SU-DHL-6 (cell line): Measurements from ENCODE around the gene TRIM3.

Experiments
- H2AFZ ChIP-seq: fragments of 200-600 bp; sonication (generic); 2 replicates; pipeline ENCODE4 v1.6.1; 2014; ENCODE audit warnings: low read depth, mild to moderate bottlenecking, moderate library complexity, mixed read lengths, antibody characterized with exemption, low read length; ENCODE audit not compliant: severe bottlenecking
- H3F3A ChIP-seq: fragments of 200-600 bp; shearing (Covaris generic); 2 replicates; pipeline ENCODE4 v1.6.0; 2016; ENCODE audit warnings: antibody characterized with exemption, mild to moderate bottlenecking; ENCODE audit not compliant: insufficient read depth
- H3K27ac ChIP-seq: fragments of 200-600 bp; sonication (generic); 2 replicates; pipeline ENCODE4 v1.5.1; 2016; ENCODE audit warnings: low read depth, mild to moderate bottlenecking, low read length, moderate library complexity, mixed read lengths
- H3K27me3 ChIP-seq: fragments of 200-600 bp; sonication (generic), shearing (Covaris generic); 2 replicates; pipeline ENCODE4 v1.6.0; 2014; ENCODE audit warnings: mild to moderate bottlenecking, low read length
- H3K36me3 ChIP-seq: fragments of 200-600 bp; sonication (generic); 2 replicates; pipeline ENCODE4 v1.6.1; 2014; ENCODE audit warnings: mild to moderate bottlenecking, low read length, mixed read lengths
- H3K4me2 ChIP-seq: fragments of 300-600, 200-600 bp; shearing (Covaris generic), sonication (generic); 2 replicates; pipeline ENCODE4 v1.6.0; 2014; ENCODE audit warnings: low read length, low read depth, mild to moderate bottlenecking; ENCODE audit not compliant: poor library complexity, severe bottlenecking
- H3K4me3 ChIP-seq: fragments of 200-600 bp; sonication (generic); 2 replicates; pipeline ENCODE4 v1.5.1; 2014; ENCODE audit warnings: antibody characterized with exemption, low read length, mild to moderate bottlenecking, mixed read lengths; ENCODE audit not compliant: insufficient read depth, poor library complexity, severe bottlenecking
- H3K79me2 ChIP-seq: fragments of 200-600 bp; sonication (generic); 2 replicates; pipeline ENCODE4 v1.6.1; 2014; ENCODE audit warnings: mild to moderate bottlenecking, low read length, moderate library complexity; ENCODE audit not compliant: insufficient read depth
- H3K9ac ChIP-seq: fragments of 200-600 bp; sonication (generic); 2 replicates; pipeline ENCODE4 v1.7.0; 2014; ENCODE audit warnings: mild to moderate bottlenecking, low read length
- H3K9me2 ChIP-seq: fragments of 200-600 bp; sonication (generic); replicated peaks from 2 replicates; pipeline ENCODE4 v1.6.1; 2014; ENCODE audit warnings: low read length; ENCODE audit not compliant: insufficient read depth
- H3K9me3 ChIP-seq: fragments of 200-600 bp; sonication (generic); 2 replicates; pipeline ENCODE4 v1.6.1; 2014; ENCODE audit warnings: low read length, mixed read lengths; ENCODE audit not compliant: insufficient read depth
- H4K20me1 ChIP-seq: fragments of 200-600 bp; sonication (generic); 2 replicates; pipeline ENCODE4 v1.6.1; 2014; ENCODE audit warnings: low read depth, mild to moderate bottlenecking, antibody characterized with exemption, low read length, moderate library complexity, mixed read lengths
- EZH2phosphoT487 ChIP-seq: fragments of 200-600 bp; sonication (generic), shearing (Covaris generic); conservative IDR thresholded peaks from 2 replicates; pipeline ENCODE4 v1.6.1; 2018; ENCODE audit warnings: mild to moderate bottlenecking, antibody characterized with exemption, low read length, moderate library complexity, mixed read lengths
- TF ChIP-seq, protein P1 (sequence below): fragments of 200-600 bp; sonication (generic); IDR thresholded peaks from one replicate; pipeline ENCODE4 v1.5.1; 2017; ENCODE audit warnings: antibody characterized with exemption, mild to moderate bottlenecking, low read length, moderate library complexity; ENCODE audit not compliant: insufficient read depth, poor library complexity, severe bottlenecking

TRIM3 gene

DNA sequence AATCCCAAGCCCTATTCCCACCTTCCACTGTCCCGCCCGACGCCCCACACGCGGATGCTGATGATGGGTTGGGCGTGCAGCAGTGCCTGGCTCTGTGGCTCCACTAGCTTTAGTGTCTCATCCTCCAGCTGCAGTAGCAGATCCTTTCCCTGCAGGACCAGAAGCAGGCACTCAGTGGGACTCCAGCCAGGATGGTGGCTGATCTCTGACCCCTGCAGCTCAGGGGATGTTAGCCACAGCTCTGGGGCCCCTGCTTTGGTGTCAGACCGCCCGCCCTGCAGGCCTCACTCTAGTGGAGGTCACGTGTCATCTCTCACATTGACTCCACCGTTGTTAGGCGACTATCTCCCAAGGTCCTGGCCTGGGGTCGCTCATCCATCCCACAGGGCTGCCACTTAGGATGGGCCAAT, 71.7 kb downstream of the TRIM3 start:
- Histone ChIP-seq H3K27me3 (no peaks in the 10 kb centered on the region), H3K4me3 (no peak overlapping the region), H3K36me3 (no peaks in the 10 kb centered on the region), H3K4me2 (peak overlapping the region; percentile 45), H3K27ac (peak overlapping the region; percentile 50), H4K20me1 (no peaks in the 10 kb centered on the region), H2AFZ (peak overlapping the region; percentile 2), H3F3A (no peaks in the 10 kb centered on the region), H3K79me2 (no peaks in the 10 kb centered on the region), H3K9ac (peak overlapping the region; percentile 34; the same call in 1 of the 2 replicates), H3K9me3 (no peaks in the 10 kb centered on the region), H3K9me2 (no peaks in the 10 kb centered on the region)
- TF ChIP-seq, protein P1, sequence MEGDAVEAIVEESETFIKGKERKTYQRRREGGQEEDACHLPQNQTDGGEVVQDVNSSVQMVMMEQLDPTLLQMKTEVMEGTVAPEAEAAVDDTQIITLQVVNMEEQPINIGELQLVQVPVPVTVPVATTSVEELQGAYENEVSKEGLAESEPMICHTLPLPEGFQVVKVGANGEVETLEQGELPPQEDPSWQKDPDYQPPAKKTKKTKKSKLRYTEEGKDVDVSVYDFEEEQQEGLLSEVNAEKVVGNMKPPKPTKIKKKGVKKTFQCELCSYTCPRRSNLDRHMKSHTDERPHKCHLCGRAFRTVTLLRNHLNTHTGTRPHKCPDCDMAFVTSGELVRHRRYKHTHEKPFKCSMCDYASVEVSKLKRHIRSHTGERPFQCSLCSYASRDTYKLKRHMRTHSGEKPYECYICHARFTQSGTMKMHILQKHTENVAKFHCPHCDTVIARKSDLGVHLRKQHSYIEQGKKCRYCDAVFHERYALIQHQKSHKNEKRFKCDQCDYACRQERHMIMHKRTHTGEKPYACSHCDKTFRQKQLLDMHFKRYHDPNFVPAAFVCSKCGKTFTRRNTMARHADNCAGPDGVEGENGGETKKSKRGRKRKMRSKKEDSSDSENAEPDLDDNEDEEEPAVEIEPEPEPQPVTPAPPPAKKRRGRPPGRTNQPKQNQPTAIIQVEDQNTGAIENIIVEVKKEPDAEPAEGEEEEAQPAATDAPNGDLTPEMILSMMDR, result no peak
- no peak for TF ChIP-seq EZH2phosphoT487

DNA sequence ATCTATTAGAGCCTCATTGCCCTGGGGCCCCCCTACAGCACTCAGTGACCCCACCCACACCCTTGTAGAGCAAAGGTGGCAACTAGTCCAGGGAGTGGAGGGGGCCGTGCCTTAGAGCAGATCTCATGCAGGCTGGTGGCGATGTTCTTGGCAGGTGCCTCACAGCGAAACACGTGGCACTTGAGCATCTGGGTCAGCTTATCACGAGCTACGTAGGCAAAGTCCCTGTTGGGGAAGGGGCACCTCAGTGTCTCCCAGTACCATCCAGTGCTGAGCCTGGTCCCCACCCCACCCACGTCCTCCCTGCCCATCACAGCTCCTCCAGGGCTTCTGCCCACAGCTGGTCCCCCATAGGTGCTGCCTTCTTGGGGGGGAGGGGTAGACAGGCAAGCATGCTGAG, 72.3 kb downstream of the TRIM3 start:
- H3K27me3 ChIP-seq, result no peaks in the 10 kb centered on the region

DNA sequence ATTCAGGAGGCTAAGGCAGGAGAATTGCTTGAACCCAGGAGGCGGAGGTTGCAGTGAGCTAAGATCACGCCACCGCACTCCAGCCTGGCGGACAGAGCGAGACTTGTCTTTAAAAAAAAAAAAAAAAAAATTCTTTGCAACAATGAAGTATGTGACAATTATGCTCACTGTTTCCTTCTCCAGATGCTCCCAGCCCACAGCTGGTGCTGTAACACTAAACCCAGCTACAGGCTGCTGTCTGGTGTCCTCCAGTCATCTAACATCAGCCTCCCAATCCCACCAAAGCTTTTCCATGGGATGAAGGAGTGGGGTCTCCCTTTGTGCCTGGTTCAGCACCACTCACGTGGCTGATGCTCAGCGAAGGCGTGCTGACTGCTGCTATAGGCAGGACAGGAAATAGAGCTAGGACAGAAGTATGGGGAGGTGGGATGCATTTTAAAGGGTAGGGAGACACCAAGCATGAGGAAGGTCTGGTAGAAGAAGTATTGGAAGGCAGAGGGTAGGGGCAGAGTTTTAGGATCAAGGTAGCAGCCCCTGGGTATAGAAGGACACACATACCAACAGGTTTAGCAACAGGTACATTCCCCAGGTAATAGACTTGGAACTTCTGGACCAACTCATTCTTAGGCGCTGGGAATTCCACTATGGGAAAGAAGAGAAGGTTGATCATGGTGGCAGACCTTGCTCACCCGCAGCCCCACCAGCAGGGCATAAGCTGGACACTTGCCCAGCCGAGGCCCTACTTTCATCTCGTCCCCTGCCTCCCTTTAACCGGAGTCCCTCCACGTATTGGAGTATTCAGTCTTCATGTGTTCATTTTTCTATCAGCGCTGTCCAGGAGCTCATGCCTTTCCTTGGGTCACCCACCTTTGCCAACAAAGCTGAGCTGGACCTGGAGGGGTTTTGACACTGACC, 73.1 kb downstream of the TRIM3 start:
- H3K79me2 ChIP-seq, result no peaks in the 10 kb centered on the region
- no peak overlapping the region for H3K9ac ChIP-seq
- no peaks in the 10 kb centered on the region for H3K36me3 ChIP-seq
- no peaks in the 10 kb centered on the region for H3K9me3 ChIP-seq
- H3K27ac ChIP-seq, result no peak overlapping the region
- TF ChIP-seq EZH2phosphoT487, result no peak
- TF ChIP-seq, protein P1, result no peak
- no peak overlapping the region for H3K4me2 ChIP-seq
- H4K20me1 ChIP-seq, result no peaks in the 10 kb centered on the region
- no peaks in the 10 kb centered on the region for H3F3A ChIP-seq
- H3K27me3 ChIP-seq, result no peaks in the 10 kb centered on the region
- no peak overlapping the region for H3K4me3 ChIP-seq
- no peaks in the 10 kb centered on the region for H3K9me2 ChIP-seq
- H2AFZ ChIP-seq, result no peak overlapping the region

More for the DNA sequence above, 72.3 kb downstream of the TRIM3 start:
- no peak overlapping the region for H3K27ac ChIP-seq
- H3K36me3 ChIP-seq, result no peaks in the 10 kb centered on the region
- H3F3A ChIP-seq, result no peaks in the 10 kb centered on the region
- no peaks in the 10 kb centered on the region for H4K20me1 ChIP-seq
- TF ChIP-seq, protein P1, result no peak
- no peak for TF ChIP-seq EZH2phosphoT487
- no peak overlapping the region for H3K4me2 ChIP-seq
- no peaks in the 10 kb centered on the region for H3K79me2 ChIP-seq
- no peak overlapping the region for H3K9ac ChIP-seq
- H3K9me2 ChIP-seq, result no peaks in the 10 kb centered on the region
- no peak overlapping the region for H2AFZ ChIP-seq
- no peaks in the 10 kb centered on the region for H3K9me3 ChIP-seq
- no peak overlapping the region for H3K4me3 ChIP-seq
